Activated naive CD4-positive, alpha-beta T cell treated with anti-CD3 and anti-CD28 coated beads, Interleukin-2, amount 50 U/mL, for 16 hours (primary cell): ENCODE data around the gene TRIM47.

Experiments used
- DNase-seq: peaks from one replicate; pipeline ENCODE4 v3.0.0-alpha.2; 2020

Gene TRIM47, protein sequence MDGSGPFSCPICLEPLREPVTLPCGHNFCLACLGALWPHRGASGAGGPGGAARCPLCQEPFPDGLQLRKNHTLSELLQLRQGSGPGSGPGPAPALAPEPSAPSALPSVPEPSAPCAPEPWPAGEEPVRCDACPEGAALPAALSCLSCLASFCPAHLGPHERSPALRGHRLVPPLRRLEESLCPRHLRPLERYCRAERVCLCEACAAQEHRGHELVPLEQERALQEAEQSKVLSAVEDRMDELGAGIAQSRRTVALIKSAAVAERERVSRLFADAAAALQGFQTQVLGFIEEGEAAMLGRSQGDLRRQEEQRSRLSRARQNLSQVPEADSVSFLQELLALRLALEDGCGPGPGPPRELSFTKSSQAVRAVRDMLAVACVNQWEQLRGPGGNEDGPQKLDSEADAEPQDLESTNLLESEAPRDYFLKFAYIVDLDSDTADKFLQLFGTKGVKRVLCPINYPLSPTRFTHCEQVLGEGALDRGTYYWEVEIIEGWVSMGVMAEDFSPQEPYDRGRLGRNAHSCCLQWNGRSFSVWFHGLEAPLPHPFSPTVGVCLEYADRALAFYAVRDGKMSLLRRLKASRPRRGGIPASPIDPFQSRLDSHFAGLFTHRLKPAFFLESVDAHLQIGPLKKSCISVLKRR

DNA sequence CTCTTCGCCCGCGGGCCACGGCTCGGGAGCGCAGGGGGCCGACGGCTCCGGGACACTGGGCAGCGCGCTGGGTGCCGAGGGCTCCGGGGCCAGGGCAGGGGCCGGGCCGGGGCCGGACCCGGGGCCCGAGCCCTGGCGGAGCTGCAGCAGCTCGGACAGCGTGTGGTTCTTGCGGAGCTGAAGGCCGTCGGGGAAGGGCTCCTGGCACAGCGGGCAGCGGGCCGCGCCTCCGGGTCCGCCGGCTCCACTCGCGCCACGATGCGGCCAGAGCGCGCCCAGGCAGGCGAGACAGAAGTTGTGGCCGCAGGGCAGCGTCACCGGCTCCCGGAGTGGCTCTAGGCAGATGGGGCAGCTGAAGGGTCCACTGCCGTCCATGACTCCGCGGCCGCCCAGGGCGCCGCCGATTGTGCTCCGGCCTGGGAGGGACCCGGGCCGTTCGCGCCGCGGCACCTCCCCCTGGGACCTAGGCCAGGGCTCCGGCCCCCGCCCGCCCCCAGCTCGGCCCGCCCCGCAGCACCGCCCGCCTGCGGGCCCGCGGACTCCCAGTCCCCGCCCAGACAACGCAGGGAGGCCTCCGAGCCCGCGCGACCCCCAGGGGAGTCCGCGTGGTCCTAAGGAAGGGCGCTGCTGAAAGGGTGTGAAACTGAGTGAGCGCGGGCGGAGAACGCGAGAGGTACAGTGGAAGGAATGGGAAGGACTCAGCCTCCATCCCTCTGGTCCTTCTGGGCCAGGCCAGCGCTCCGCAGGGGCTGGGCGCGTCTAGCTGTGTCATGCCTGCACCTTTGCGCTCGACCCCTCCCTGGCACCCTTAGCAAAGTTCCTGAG is at the start of gene TRIM47:
Gene TRIM47, minus strand, starts transcription at position 408 of the 825 bp plus-strand sequence. Its CDS starts 33 bp downstream, at position 375.
- no peak for DNase-seq

DNA sequence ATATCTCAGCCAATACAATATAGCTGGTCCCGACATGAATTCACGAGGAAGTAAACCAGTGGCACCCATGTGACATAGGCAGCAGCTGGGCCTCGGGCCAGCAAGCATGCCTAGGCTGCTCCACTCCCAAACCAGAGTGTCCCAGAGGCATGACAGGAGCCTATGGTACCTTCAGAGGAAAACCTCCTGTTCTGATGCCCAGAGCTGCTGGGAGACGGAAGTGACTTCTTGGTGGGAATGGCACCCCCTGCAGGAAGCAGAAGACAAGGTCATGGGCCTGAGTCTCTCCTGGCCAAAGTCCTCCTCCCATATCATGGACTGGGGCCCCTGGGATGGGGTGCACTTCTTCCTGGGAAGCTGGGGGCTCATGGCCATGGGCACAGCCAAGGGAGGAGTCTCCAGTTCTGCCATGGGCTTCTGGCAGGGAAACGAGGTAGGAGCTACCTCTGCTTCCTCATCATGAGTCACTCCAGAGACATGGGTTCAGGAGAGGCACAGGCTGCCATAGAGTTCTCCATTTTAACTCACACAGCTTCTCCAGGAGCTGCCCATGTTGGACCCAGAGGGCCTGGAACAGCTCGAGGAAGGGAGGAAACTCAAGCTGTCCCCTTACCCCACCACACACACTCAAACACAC is 49.0 kb upstream of the TRIM47 start:
- DNase-seq, result no peak

DNA sequence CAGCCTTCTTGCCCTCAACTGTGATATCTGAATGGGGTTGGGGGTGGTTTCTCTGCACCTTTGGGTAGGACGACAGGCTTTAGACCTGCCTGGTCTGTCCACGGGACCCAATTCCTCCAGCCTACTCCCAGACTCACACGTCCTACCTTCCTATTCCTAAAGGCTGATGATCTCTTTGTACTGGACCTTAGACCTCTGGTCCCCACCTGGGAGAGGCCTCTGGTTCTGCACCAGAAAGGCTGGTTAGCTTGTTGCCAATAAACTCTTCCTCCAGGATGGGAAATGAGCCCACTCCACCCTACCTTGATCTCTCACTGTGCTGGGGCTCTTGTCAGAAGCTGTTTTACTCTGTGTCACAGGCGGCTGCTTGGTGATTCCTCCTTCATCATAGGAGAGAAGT is 48.1 kb upstream of the TRIM47 start:
- no peak for DNase-seq

DNA sequence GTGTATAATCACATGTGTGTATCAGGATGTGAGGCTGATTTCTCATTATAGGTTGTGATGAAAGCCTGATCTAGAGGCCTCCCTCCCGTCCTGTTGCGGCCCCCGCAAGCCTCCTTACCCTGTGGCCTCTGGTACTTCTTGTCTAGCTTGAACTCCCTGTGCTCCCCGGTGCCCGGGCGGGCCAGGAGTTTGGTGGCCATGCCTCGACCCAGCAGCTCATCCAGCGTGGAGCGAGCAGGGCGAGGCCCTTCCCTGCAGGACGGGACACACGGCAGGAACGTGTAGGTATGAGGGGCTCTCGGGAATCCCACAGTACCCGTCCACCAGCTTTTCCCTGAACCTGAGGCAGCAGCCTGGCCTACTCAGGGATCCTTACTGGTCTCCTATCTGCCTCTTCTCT is 47.5 kb upstream of the TRIM47 start:
- no peak for DNase-seq

DNA sequence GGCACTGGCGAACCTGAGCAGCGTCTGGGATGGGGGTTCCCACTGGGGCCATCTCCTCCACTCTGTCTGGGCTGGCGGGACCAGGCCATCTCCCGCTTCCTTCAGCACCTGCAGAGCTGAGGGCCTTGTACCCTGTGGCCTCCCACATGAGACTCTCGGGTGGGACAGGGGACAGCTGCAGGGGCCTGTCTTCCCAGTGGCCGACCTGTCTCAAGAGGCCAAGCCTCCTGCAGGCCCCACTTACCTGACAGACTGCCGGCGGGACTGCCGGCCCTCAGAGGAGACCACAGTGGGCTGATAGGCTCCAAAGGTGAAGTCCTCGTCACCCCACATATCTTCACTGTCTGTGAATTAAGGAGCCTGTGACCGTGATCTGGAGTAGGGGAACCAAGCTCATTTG is 46.7 kb upstream of the TRIM47 start:
- no peak for DNase-seq

DNA sequence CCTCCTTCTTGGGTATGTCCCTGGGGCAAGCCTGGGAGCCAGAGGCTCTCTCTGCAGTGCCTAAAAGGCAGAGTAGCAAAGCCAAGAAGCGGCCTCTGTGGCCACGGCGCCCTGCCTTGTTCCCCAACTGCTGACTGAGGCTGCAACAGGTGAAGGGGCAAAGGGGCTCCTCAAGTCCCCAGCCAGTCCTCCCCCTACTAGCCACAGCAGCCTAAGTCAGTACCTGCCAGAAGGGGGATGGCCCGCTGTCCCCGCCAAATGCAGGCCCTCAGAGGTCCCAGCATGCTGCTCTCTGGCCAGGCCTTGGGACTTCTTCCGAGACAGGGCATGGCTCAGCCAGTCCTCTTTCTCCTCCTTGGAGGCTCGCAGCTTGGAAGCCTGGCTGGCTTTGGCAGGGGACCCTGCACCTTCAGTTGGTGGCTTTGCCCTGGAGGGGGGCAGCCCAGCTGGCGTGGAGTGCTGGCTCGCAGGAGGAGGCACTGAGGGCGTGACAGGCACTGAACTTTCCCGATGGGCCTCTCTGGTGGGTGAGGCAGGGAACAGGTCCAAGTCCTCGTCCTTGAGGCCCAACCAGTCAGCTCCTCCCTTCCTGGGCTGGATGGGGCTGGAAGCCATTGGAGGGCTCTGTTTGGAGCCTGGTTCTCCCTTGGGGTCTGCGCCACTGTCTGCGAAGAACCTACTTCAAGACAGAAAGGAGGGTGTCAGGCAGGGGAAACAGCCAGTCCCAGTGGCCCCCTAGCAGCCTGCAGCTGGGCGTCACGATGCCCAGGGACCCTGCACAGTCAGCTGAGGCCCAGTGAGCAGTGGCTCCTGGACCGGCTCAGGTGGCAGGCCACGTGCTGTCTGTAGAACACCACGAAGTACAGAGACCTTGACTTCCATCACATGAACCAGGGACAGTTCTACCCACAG is 44.8 kb upstream of the TRIM47 start:
- no peak for DNase-seq

DNA sequence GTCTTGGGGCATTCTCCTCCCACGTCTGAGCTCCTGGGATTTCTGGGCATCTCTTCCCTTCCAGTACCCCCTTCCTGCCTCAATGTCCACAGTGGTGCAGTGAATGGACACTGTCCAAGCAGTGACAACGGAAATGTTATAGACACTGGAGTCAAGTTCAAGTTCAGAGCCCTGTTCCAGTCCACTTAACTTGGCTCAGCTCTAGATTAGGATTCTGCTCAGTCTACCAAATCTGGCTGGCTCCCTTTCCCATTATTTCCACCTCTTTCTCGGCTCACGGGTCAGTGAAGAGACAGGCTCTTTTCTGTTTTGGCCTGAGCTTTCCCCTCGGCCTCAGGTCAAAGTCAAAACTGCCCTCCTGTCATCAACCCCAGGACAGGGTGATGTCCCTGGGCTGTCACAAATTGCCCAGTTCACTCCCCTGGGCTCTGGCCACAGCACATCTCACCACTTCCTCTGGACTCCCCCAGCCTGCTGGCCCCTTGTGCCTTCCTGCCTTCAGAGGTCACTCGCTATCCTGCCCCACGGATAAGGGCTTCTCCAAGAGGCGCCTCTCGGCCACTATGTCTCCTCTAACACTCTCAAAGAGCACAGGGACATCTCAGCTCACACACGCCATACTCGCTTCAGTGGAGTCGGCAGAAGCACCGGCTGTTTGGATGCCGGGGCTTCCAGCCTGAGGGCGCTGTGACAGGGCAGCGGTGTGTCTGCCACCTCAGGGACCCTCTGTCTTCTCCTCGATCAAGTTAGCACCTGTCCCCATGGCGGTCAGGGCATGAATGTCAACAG is 44.0 kb upstream of the TRIM47 start:
- no peak for DNase-seq

DNA sequence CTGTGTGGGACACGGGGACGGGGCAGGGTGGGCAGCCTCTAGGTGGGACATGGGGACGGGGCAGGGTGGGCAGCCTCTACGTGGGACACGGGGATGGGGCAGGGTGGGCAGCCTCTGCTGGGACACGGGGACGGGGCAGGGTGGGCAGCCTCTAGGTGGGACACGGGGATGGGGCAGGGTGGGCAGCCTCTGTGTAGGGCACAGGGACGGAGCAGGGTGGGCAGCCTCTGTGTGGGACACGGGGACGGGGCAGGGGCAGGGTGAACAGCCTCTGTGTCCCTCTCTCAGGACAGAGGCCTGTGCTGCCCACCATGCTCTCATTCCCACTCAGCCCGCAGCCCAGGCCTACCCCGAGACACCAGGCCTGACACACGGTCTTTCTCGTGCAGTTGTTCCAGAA is 43.2 kb upstream of the TRIM47 start:
- no peak for DNase-seq

DNA sequence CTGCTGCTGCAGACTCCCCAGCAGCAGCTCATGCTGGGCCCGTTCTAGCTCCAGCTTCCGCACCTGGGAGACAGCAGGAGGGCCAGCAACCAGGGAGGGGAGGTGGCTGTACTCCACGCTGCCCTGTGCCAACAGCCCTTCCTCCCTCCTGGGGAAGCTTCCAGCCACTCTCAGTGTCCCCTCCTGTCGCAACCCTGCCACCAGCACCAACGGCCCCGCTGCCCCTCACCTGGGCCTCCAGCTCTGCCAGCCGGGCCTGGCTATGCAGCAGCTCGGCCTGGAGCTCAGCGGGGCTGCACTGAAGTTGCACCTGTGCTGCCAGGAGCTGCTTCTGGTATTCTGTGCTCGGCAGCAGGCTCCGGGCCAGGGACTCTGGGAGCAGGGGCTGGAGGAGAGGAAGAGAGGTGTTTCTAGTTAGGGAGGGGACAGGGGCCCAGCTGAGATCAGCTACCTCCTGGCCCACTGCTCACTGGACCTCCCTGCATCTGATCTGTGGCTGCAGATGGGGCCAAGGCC is 41.7 kb upstream of the TRIM47 start:
- no peak for DNase-seq

DNA sequence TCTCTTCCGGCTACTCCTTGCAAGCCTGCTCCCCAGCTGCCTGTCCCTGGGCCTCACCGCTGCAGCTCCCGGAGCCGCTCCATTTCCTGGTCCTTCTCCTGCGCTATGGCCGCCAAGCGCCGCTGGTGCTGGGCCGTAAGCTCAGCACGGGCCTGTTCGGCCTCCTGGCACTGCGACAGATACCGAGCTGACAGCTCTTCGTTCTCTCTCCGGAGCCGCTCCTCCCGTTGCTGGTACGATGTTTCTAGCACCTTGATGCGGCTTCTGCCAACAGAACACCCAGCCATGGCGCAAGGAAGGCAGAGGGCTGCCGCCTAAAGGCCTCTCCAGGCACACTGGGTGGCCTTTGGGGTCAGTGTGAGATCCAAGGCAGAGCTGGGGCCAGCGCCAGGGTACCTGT is 41.2 kb upstream of the TRIM47 start:
- no peak for DNase-seq

DNA sequence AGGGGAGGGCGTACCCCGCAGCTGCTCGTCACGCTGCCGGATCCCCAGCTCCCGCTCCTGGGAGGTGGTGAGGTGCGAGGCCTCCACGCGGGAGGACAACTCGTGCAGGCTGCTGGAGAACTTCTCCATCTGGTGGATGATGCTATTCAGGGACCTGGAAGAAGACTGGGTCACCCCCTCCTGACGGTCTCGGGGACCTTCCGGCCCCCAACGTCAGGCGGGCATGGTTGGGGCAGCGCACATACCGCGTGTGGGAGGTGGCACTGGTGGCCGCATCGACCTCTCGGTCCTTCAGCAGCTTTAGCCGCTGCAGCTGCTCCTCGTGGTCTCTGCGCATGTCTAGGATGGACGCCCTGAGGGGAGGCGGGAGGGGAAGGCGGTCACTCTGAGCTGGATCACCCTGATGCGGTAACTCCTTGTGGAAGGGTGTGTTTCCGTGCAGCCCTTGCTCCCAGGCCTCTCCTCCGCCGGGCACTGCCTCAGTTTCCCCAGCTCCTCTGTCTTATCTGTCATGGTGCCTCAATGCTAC is 39.6 kb upstream of the TRIM47 start:
- DNase-seq, result no peak

DNA sequence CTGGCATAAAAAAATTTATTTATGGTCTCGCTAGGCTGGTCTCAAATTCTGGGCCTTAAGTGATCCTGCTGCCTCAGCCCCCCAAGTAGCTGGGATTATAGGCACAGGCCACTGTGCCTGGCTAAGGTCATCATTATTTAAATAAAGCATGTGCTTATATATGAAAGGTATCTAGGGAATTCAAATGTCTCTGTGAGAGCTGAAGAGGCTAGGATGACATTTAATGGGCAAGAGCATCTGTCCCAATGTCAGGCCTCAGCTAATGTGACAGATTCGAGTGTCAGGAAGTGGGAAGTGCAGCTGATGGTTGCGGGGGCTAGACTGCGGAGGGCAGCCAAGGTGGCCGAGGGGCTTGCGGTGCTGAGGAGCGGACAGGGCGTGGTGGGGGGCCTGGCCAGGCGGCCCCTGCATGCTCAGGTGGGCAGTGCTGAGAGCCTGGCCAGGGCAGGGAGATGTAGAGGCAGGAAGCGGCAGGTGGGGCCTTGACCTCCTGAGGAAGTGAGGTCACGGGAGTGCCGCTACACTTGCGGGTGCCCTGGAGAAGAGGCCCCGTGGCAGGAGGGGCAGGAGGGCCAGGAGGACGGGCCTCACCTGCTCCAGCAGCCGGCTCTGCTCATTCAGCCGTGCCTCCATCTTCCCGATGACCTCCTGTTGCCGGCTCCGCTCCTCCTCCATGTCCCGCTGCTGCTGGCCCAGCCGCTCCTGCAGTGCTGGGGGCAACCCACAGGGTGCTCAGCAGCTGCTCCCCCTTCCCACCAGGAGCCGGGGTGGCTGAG is 38.9 kb upstream of the TRIM47 start:
- DNase-seq, result no peak

DNA sequence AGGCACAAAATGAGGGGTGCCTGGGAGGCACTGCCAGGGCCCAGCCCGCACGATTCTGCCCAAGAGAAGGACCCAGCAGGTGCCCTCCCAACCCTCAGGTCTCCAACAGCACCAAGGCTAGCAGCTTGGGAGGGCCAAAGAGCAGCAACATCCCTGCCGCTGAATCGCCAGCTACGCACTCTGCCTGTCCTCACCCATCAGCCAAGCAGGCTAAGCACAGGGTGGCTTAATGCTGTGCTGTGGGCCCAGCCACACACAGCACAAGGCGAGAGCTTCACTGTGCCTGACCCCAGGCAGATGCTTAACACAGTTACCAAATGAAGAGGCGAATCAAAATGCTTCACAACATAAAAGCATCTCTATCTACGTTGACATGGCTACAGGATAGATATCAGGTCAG is 36.9 kb upstream of the TRIM47 start:
- no peak for DNase-seq

DNA sequence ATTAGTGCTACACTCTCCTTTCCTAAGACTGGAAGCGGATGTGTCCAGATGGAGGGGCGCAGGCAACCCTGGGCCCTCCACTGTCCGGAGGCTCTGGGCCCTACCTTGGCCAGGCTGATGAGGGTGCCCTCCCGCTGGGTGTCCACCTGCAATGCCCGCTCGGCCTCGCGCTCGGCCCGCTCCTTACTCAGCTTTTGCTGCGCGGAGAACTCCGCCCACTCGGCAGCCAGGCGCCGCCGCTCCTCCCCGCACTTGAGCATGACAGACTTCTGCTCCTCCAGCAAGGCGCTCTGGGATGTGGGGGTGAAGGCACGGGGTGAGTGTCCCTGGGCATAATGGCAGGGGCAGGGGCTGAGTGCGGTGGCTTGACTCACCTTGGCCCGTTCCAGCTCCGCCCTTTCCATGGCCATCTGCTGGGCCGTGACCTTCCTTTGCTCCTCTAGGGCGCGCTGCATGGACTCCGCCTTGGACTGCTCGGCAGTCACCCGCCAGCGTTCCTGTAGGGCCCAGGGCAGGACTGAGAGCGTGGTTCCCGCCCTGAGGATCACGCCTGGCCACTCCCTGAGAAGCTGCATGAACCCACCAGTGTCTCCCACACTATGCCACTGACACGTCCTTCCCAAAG is 36.4 kb upstream of the TRIM47 start:
- no peak for DNase-seq

DNA sequence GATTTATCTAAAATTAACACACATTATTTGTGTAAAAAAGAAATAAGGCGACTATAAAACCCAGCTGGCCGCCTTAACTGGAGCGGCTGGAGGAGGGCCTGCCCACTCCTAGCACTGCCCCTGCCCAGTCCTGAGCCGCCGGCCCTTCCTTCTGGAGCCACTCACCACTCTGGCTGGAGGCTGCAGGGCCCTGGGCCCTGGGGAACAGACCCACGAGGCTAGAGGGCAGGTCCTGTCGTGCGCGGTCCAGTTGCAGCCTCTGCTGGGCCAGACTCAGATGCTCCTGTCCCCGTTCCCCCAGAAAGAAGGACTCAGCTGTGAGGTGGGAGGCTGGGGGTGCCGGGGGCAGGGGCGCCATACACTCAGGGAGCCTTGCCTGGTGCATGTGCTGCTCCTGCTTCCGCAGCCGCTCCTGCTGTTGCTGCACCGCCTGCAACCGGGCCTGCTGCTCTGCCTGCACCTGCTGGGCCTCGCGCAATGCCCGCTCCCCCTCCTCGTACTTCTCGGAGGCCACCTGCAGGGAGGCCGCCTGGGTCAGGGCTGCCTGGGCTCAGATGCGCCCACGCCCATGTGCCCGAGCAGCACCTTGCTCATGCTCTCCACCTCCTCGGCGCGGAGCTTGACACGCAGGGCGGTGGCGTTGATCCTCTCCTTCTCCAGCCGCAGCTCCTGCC is 35.3 kb upstream of the TRIM47 start:
- DNase-seq, result no peak

DNA sequence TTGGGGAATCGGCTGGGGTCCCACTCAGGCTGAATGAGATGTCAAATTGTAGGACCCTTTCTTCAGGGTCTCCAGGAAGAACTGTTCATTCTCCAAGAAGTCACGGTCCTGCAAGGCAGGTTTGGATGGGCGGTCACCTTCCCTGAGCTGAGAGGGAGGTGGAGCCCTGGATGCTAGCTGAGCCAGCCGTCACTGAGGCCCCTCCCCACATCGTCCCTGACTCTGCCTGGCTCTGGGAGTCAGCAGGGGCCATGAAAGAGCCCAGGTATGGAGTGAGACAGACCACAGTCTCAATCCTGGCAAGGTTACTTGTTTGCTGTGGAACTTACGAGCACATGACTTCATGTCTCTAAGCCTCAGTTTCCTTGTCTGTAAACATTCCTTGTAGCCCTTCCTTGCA is 32.3 kb upstream of the TRIM47 start:
- no peak for DNase-seq

DNA sequence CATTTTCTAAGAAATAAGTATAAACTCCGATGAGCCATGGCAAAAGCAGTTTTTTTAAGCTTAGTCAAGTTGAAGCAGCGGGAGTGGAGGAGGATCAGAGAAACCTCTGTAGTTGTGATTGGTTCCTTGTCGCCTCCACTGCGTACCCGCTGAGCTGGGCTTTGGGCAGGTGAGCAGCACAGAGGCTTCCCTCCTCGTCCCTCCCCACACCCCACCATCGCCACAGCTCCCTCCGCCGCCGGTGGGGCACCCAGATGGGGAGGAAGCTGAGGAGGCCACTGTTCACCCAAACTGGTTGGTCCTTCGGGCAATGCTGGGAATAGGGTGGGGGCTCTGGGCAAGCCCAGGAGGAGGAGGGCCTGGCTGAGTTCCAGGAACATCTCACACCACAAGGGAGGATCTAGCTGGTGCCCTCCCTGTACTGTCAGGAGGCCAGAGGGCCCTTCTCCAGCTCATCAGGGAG is 31.5 kb upstream of the TRIM47 start:
- no peak for DNase-seq

DNA sequence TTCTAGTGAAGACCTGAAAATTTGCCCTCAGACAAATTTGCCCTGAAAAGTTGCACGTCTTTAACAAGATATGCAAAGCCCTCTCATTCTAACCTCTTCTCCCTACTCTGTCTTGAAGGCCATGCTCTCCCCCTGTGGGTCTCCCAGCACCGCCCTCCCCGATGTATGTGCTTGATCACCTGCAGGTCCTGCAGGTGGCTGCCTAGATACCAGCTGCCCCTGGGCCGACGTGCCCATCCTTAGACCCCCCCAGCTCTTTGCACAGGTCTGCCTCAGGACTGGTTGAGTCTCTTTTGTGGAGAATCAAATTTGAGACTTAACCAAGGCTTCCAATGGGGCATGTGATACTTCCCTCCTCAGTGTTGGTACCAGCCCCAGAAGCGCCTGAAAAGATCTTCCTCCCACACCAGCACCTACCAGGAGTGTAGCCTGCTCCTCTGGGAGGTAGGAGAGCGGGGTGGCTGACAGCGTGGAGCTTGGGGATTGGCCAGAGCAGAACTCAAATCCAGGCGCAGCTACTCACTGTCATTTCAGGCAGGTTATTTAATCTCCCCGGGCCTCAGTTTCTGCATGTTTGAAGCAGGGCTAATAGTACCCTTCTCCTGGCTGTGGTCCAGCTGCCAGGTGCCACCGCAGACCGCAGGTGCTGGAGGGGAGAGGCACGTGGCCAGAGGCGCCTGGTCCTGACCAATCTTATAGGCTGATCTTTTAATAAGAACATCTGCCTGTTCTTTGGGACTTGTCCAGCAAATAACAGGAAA is 30.9 kb upstream of the TRIM47 start:
- no peak for DNase-seq
